HG03432 (cell line): ENCODE data around the gene COL27A1.

ENCODE experiments used
- ATAC-seq: cut with Tn5 transposase; IDR thresholded peaks from one replicate; pipeline ENCODE4 v1.9.1; 2021; ENCODE audit warnings: mild to moderate bottlenecking, moderate library complexity; ENCODE audit not compliant: unreplicated experiment

Gene COL27A1

DNA sequence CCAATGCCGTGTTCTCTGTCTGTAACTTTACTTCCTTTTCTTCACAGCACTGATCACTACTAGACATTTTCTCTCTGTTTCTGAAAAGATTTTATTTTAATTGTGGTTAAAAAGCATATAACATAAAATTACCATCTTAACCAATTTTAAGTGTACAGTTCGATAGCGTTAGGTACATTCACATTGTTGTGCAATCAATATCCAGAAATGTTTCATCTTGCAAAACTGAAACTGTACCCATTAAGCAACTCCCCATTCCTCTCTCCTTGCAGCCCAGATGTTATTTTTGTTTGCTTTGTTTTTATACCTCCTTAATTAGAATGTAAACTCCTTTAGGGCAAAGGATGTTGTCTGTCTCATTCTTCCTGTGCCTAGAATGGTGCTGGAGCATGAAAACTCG, 47.5 kb downstream of the COL27A1 start:
- no peak for ATAC-seq

DNA sequence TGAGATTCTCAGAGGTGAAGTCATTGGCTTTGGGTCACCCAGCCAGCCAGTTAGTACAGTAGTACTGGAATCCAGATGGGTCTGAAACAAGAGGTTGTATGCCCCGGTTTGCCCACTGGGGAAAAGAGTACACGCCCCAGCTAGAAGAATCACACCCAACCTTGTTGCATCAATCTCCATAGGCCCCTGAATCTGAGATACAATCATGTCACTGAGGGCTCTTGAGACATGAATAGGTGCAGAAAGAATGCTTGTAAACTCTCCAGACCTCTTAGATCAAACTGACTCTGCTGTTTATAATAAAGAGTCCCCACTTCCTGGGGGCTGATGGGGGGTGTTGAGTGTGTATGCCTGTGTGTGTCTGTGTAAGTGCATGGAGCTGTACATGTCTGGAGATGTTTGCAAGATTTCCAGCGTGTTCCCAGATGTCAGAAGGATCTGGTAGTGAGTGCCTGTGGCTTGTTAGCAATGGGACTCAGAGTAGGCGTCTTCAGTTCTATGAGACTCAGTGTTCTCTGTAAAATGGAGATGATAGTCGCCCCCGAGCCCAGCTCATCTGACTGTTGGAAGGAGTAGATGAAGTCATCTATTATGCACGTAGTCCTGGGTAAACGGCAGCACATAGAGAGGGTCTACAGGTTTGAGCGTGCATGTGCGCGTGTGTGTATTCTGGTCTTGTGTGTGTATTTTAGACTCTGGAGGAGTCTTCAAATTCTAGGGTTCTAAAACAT, 48.2 kb downstream of the COL27A1 start:
- no peak for ATAC-seq

DNA sequence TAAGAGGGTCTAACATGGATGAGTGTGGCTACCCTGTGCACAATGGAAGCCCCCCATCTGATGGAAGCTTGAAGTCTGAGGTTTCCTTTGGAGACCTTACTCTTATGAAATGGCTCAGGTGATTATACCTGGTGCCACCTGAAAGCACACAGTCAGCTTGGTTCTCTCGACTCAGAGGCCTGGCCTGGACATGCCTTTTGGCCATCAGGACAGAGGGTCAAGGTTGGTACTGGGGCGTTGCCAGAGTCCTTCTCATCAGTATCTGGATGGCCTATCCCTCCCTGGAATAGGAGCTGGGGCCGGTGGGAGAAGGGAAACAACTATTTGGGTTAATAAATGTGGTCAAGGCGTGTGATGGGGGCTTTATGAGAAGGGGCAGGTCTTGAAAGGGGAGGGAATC, 48.9 kb downstream of the COL27A1 start:
- no peak for ATAC-seq

DNA sequence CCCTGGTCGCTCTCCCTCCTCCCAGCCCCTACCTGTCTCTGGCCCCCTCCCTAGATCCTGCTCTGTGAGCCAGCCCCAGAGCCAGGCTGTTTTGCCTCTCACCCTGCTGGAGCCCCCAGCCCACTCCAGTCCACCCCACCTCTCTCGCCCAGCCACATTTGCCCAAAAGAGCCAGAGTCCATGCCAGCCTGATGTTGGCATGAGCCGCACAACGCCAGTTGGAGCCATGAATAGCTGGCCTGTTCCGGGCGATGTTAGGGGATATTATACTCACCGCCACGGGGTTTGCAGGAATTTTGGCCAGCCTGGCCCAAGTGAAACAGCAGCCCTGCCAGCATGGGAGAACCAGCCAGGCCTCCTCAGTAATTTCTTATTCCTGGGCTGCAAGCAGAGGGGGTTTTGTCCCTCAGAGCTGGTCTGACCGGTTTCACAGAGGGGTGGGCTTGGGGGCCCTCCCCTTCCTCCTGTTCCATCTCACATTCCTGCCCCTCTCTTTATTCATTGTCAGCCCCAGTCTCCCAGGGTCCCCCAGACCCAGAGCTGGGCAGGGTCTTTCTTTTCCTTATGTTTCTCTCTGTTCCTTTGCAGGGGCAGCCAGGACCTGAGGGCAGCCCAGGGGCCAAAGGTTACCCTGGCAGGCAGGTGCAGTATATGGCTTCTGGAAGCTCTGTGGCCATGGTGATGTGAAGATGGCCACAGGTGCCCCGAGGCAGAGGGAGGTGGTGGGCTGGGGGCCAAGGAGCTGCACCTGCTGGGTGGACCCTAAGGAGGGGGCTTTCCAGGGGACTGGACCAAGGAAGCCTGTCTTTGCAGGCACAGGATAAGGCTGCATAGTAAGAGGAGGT, 50.1 kb downstream of the COL27A1 start:
- ATAC-seq = no peak

DNA sequence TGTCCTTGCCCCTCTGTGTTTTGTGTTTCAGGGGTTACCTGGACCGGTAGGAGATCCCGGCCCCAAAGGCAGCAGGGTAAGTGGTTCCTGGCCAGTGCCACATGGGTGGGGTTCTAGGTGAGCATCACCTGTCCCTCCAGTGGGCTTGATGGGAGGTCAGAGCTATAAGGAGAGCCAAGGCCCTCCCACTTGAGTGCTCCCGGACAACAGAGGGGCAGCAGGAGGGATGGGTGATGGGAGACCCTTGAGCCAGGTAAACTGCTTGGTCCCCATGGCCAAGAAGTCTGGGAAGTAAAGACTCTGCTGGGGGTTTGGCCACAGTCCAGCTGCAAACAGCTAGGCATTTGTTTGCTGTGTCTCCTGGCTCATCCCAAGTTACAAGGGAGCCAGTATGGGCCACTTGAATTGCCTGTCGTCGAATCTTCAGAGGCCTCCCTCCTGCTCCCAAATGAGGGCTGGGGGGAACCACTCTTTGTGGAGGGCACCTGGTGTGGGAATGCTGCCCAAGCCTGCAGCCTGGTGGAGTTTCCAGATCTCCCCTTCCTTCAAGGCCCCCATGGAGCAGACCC, 51.0 kb downstream of the COL27A1 start:
- ATAC-seq = no peak

DNA sequence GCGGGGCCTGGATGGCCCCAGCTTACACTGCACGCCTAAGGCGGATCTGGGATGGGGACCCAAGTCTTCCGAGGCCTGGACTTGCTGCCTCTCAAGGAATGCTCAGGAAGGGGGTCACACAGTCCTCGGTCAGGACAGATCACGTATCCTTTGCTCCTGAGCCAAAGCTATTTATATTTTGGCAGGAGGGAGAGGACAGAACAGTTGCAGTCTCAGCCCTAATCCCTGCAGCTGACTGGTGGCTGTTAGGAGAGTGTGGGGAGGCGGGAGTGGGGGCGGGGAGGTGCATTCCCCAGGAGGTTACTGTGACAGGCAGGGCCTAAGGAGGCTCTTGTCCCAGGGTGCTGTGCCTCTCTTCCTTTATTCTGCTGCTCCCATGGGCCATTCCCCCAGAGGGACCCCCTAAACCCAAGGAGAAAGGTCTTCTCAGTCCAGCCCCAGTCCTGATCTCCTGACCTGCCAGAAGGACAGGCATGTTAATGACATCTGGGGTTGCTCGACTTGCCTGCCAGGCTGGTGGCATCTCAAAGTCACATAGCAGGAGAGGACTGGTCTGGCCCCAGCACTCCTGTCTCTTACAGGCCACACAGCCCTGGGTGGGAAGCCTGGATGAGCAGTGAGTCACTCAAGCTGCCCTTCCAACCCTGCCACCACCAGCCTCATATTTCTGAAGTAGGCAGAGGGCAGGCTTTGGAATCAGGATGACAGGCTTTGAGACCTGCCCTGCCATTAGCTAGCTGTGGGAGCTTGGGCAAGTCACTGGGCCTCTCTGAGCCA, 51.9 kb downstream of the COL27A1 start:
- ATAC-seq = no peak

DNA sequence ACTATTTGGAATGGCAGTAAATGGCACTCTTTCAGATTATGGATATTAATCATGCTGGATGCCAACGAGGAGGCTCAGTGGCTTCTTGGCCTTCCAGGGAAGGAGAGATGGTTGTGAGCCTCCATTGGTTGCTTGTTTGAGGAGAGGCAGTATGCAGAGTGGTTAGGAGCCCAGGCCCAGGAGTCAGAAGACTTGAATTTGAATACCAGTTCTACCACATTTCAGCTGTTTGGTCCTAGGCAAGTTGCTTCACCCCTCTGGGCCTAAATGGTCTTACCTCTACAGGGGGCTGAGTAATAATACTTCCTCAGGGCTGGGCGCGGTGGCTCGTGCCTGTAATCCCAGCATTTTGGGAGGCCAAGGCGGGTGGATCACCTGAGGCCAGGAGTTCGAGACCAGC, 52.5 kb downstream of the COL27A1 start:
- no peak for ATAC-seq

DNA sequence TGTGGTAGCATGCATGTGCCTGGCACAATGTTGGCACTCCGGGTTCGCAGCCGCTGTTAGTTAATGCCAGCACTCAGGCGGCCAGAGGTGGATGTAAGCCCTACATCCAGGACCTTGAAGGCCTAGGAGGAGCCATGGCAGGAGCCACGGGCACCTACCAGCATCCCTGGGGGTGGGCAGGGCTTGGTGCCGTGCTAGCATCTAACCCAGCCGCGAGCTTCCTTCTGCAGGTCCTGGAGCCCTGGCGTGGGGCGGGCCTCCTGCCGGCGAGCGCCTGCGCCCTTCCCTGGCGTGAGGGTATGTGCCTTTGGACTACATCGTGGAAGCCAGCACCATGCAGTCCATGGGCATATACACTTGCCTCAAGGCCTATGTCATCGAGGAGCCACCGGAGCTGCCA, 53.8 kb downstream of the COL27A1 start:
- ATAC-seq = no peak

DNA sequence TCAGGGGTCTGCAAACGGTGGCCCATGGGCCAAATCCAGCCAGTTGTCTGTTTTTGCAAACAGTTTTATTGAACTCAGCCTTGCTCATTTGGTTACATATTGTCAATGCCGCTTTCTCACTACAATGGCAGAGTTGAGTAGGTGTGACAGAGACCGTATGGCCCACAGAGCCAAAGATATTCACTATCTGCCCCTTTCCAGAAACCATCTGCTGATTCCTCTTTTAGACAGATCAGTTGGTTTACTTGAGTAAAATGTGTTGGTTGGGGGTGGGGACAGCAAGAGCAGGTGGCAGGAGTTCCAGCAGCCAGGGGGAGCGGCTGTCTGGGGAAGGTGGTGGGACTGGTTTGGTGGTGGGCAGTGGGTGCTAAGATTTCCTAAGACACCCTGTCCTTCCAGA, 54.8 kb downstream of the COL27A1 start:
- ATAC-seq = no peak

DNA sequence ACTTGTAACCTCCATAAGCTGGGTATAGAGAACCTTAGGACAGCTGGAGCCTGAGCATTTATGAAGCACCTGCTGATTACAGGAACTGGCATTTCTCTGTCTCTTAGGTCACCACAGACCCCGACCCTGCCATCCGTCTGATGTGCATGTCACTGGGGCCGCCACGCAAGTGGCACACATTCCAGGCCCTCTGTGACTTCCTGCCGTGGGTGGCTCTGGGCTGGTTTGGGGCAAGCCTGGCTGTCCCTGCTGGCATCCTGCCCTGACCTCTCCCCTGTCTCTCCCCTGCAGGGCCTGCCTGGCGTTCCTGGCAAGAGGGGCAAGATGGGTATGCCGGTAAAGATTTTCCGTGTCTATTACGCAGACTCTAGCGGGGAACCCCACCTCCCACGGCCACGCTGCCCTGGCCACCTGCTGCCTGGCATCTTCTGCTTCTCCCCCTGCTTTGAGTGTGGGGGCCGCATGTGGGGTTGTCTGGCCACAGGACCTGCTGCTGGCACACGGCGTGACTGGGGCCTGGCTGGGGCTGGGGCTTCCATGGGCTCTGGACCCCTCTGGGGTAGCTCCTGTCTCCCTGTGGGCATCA, 55.4 kb downstream of the COL27A1 start:
- no peak for ATAC-seq

DNA sequence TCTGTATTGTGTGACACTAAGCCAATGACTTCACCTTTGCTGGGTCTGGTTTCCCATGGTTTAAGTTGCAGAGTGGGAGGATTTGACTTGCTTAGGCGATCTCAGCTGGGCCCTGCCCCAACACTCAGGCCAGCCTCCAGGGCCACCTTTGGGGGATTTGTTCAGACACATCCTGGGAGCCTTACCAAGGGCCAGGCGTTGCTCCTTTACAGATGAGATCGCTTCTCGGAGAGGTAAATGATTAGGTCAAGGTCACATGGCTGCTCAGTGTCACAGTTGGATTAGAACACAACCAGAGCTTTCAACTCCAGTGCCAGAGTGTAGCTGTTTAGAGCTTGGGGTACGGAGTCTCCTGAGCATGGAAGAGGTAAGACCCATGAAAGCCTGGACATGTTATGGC, 57.5 kb downstream of the COL27A1 start:
- ATAC-seq = no peak

DNA sequence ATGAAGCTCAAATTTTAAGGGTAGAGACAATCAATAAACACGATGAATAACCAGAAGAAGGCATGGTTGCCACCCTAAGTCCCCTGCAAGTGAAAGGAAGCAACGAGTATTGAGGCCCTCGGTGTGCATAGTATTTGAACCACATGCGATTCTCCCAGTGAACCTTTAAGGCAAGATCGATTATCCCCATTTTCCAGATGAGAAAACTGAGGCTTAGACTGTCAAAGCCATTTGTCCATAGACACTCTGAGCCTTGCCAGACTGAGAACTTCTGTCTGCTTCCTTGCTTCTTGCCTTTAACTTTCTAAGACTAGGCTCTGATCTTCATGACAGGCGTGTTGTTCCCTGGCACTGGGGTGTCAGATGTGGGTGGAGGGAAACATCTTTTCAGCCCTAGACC, 58.2 kb downstream of the COL27A1 start:
- ATAC-seq = no peak

DNA sequence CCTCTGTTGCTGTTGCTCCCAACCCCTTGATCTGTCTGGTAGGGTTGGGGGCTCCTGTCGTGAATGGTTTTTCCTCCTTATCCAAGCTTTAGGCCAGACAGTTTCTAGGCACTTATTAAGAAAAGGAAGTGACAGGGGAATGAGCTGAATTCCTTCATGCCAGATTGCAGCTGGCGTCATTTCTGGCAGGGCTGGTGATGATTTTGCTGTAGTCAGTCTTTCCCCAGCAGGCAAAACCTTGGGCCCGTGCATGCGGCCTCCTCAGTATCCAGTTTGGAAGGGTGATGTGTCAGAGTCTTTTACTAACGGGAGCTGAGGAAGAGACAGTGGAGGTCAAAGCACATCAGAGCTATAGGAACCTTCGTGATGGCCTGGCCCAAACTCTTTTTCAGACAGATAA, 58.8 kb downstream of the COL27A1 start:
- no peak for ATAC-seq

DNA sequence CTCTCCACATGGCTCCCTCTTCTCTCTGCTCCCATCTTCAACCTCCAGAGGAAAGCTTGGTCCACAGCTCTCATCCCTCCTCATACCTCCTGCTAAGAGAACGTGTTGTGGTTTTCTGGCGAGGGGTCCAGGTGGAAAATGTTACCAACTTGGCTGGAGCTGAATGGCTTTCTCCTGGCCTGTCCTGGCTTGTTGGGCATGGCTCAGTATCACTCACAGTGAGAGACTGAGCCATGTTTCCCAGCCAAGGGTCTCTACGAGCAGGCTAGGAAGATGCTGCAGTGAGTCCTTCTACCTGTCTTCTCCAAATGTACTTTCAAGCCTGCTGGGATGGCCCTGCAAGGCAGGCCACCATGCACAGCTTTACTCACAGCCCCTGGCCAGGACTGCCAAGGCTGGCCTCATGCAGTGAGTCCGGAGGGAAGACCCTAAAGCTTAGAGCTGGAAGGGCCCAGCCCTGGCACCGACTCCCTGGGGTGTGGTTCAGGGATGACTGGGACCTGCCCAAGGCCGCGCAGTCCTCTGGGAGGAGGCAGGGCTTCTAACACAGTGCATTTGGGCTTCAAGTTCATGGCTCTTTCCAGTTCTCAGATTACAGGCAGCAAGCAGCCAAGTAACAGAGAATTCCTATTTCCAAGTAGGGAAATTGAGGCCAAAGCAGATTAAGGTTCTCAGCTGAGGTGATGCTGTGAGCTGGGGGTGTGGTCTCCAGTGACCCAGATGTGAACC, 59.5 kb downstream of the COL27A1 start:
- ATAC-seq = no peak

DNA sequence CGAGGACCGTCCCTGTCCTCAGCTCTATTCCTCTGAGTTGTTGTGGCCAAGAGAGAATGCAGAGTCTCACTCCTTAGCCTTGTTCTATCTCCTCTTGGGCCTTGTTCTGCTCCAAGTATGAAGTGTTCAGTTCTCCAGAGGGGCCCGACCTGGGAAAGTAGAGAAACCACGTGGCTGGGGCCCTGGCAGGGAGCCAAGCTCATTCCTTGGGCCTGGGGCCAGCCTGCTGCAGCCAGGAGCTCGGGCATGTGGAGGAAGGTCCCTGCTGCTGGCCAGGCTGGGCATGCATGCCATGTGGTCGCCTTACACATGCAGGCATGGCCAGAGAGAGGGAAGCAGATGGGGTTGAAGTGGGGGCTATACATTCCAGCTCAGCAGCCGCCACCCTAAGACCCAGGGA, 60.7 kb downstream of the COL27A1 start:
- no peak for ATAC-seq

DNA sequence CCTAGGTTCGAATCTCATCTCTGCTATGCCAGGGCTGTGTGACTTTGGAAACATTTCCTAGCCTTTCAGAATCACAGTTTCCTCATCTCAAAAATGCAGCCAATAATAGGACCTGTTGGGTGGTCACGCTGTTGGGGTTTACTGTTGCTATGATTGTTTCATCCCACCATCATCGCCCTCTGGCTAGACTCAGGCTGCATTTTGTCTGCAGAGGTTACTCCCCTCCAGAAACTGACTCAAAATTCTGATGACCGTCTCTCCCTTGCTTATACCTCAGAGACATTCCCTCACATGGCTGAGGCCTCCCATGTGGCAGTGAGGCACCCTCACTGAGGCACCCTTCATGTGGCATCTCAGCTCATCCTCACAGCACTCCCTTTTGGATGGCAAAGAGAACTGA, 61.6 kb downstream of the COL27A1 start:
- no peak for ATAC-seq

DNA sequence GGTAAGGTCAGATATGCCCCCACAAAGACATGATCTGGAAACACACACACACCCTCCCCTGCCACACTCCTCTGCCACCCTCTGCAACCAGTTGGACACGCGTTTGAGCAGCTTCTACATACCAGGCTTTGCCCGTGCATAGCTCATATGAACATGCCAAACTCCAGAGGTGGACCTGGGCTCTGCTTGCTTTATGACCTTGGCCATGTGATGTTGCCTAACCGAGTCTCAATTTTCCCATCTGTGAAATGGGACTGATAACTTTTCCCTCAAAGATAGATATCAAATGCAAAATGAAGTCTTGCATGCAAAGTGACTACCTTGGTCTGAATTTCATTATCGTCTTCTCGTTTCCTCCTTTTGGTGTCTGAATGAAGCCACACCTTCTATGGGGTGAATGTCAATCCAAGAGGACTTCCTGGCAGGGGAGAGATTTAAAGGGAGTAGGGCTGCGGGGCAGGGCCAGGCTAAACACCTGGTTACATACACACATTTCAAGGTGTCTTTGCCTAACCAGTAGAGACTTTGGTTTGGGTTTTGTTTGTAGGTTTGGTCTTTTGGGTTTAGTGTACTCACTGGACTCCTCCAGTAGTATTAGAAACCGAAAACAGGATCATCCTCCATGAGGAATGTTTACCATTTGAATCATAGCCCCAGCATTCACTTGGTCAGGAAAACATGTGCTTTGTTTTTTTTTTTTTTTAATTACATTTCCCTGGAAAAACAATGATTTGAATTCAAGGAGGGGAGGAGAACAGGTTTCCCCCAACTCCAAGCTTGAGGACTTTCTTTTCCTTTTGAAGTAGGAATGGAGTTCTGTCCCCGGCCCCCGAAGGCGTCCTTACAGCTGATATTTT, 63.2 kb downstream of the COL27A1 start:
- ATAC-seq = no peak

DNA sequence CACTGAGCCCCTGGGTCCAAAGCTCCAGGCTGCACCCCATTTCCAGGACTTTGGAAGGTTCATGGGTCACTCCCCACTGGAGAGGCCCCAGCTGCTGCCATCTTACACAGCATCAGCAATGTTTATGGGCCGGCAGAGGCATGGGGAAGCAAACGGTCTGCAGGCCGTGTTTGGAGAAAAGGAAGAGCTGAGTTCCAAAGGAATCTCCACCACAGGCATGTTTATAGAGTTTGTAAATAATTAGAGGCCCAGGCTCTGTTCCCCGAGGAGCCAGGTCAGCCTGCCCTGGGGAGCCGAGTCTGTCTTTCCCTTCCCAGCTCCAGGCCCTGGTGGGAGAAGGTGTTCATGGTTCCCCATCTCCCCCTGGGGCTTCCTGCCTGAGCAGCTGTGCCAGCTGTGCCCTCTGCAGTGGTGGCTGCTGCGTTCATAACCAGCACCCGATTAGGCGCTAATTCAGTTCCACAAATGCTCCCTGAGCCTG, 64.8 kb downstream of the COL27A1 start:
- ATAC-seq = no peak
